OCI-LY1 (cell line): Measurements from ENCODE around the gene COX10.

Source experiments
- H2AFZ ChIP-seq: fragments of 200-600 bp; sonication (generic), shearing (Covaris generic); 2 replicates; pipeline ENCODE4 v1.6.0; 2014; ENCODE audit warnings: antibody characterized with exemption, mild to moderate bottlenecking, low read length
- H3F3A ChIP-seq: fragments of 200-600 bp; sonication (generic), shearing (Covaris generic); 2 replicates; pipeline ENCODE4 v1.6.0; 2014; ENCODE audit warnings: mild to moderate bottlenecking, antibody characterized with exemption, low read length, moderate library complexity; ENCODE audit not compliant: insufficient read depth
- H3K27ac ChIP-seq: fragments of 200-600 bp; sonication (generic); 2 replicates; pipeline ENCODE4 v1.5.1; 2014; ENCODE audit warnings: low read length, mixed run types, mild to moderate bottlenecking, low read depth; ENCODE audit not compliant: poor library complexity, severe bottlenecking
- H3K27me3 ChIP-seq: fragments of 200-600 bp; sonication (generic); 2 replicates; pipeline ENCODE4 v1.6.0; 2014; ENCODE audit warnings: antibody characterized with exemption, mild to moderate bottlenecking, low read length, moderate library complexity; ENCODE audit not compliant: insufficient read depth
- H3K36me3 ChIP-seq: fragments of 200-600 bp; sonication (generic); 2 replicates; pipeline ENCODE4 v1.6.1; 2014; ENCODE audit warnings: mild to moderate bottlenecking, antibody characterized with exemption, low read length, moderate library complexity, mixed read lengths; ENCODE audit not compliant: insufficient read depth
- H3K4me1 ChIP-seq: fragments of 200-600 bp; sonication (generic); 2 replicates; pipeline ENCODE4 v1.5.1; 2014; ENCODE audit warnings: mild to moderate bottlenecking, low read length, moderate library complexity; ENCODE audit not compliant: insufficient read depth, severe bottlenecking
- H3K4me2 ChIP-seq: fragments of 200-600 bp; sonication (generic), shearing (Covaris generic); 2 replicates; pipeline ENCODE4 v1.6.1; 2014; ENCODE audit warnings: low read length
- H3K4me3 ChIP-seq: fragments of 200-600 bp; sonication (generic); 2 replicates; pipeline ENCODE4 v1.5.1; 2014; ENCODE audit warnings: low read length, low read depth, mild to moderate bottlenecking, mixed read lengths; ENCODE audit not compliant: poor library complexity, severe bottlenecking
- H3K79me2 ChIP-seq: fragments of 200-600 bp; shearing (Covaris generic); 2 replicates; pipeline ENCODE4 v1.6.1; 2016; ENCODE audit warnings: mixed run types, low read length, mixed read lengths; ENCODE audit not compliant: insufficient read depth
- H3K9ac ChIP-seq: fragments of 200-600 bp; sonication (generic), shearing (Covaris generic); 2 replicates; pipeline ENCODE4 v1.6.1; 2014; ENCODE audit warnings: mild to moderate bottlenecking, low read length, mixed read lengths
- H3K9me2 ChIP-seq: fragments of 200-600 bp; sonication (generic), shearing (Covaris generic); 2 replicates; pipeline ENCODE4 v1.6.1; 2014; ENCODE audit warnings: low read depth, mild to moderate bottlenecking, low read length, mixed read lengths
- H3K9me3 ChIP-seq: fragments of 200-600 bp; shearing (Covaris generic); 2 replicates; pipeline ENCODE4 v1.6.1; 2014; ENCODE audit warnings: low read length, mixed read lengths
- H4K20me1 ChIP-seq: fragments of 200-600 bp; sonication (generic), shearing (Covaris generic); 2 replicates; pipeline ENCODE4 v1.6.0; 2016; ENCODE audit warnings: mild to moderate bottlenecking, low read length; ENCODE audit not compliant: insufficient read depth
- CTCF ChIP-seq: fragments of 200-600 bp; sonication (generic), shearing (Covaris generic); IDR thresholded peaks from 2 replicates; pipeline ENCODE4 v1.5.1; 2017; ENCODE audit warnings: mild to moderate bottlenecking, antibody characterized with exemption, low read length, moderate library complexity, mixed read lengths
- EZH2 ChIP-seq: fragments of 200-600 bp; sonication (generic), shearing (Covaris generic); IDR thresholded peaks from 2 replicates; pipeline ENCODE4 v1.8.0; 2017; ENCODE audit warnings: borderline replicate concordance, mixed run types, mild to moderate bottlenecking, antibody characterized with exemption, low read length, moderate library complexity, mixed read lengths

COX10 gene

DNA sequence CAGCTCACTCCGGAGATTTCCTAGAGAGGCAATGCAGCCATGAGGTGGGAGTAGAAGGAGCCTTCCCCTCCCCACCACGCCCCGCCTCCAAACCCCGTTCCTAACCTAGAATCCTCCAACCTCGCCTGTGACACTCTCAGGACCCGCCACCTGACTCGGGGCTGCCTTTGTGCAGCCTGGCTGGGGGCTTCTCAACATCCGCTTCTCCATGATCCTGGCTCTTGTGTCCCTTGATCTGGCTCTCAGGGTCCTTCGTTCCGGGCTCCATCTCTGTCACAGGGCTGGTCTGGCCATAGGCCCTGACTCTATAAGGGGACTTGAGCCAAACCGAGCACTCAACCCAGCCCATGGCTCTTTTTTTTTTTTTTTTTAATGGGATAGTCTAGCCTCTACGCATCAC, 143.1 kb downstream of the COX10 start:
- no peak overlapping the region for H3K9ac ChIP-seq
- H3K79me2 ChIP-seq, result no peaks in the 10 kb centered on the region
- H3K4me1 ChIP-seq, result no peaks in the 10 kb centered on the region
- H3K9me2 ChIP-seq, result no peaks in the 10 kb centered on the region
- H3K27ac ChIP-seq, result no peak overlapping the region
- H2AFZ ChIP-seq, result no peak overlapping the region
- no peak overlapping the region for H3K4me2 ChIP-seq
- H3K27me3 ChIP-seq, result no peaks in the 10 kb centered on the region
- H3K36me3 ChIP-seq, result peaks cover 11% of the 10 kb centered on the region
- no peaks in the 10 kb centered on the region for H3F3A ChIP-seq
- no peak overlapping the region for H3K4me3 ChIP-seq
- no peak for TF ChIP-seq CTCF
- TF ChIP-seq EZH2, result no peak
- no peaks in the 10 kb centered on the region for H4K20me1 ChIP-seq
- H3K9me3 ChIP-seq, result no peaks in the 10 kb centered on the region

DNA sequence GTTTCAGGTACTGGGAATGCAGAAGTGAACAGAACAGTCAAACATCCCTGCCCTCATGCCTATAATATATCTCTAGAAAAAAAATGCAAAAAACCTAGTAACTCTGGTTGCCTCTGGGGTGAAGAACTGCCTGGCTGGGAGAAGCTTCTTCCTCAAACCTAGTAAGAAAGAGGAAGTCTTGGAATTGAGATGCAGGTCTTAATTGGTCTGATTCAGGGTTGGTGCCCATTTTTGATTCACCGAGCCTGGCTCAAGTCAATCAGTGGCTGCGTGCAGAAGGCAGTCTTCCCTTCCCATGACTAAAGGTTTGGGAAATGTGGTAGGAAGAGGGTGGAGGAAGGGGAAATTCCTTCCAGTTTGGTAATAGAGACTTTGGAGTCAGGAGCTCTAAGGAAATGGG, 145.0 kb downstream of the COX10 start:
- H3F3A ChIP-seq, result no peaks in the 10 kb centered on the region
- no peaks in the 10 kb centered on the region for H3K27me3 ChIP-seq
- no peak overlapping the region for H3K4me2 ChIP-seq
- no peak overlapping the region for H3K27ac ChIP-seq
- H3K9ac ChIP-seq, result no peak overlapping the region
- no peaks in the 10 kb centered on the region for H3K79me2 ChIP-seq
- H4K20me1 ChIP-seq, result no peaks in the 10 kb centered on the region
- H3K4me1 ChIP-seq, result no peaks in the 10 kb centered on the region
- TF ChIP-seq CTCF (no peak), EZH2 (no peak)
- no peak overlapping the region for H3K4me3 ChIP-seq
- H3K36me3 ChIP-seq, result peaks cover 8% of the 10 kb centered on the region
- H3K9me2 ChIP-seq, result no peaks in the 10 kb centered on the region
- no peaks in the 10 kb centered on the region for H3K9me3 ChIP-seq
- no peak overlapping the region for H2AFZ ChIP-seq

GRCh38 chr17:14222611-14223010, 153.3 kb downstream of the COX10 start:
- Histone ChIP-seq H3K27me3 (no peaks in the 10 kb centered on the region), H3K79me2 (no peaks in the 10 kb centered on the region), H3K27ac (no peak overlapping the region), H3K9me3 (no peaks in the 10 kb centered on the region), H3K9me2 (no peaks in the 10 kb centered on the region), H4K20me1 (no peaks in the 10 kb centered on the region), H3K9ac (no peak overlapping the region), H3F3A (no peaks in the 10 kb centered on the region), H2AFZ (no peak overlapping the region), H3K4me3 (no peak overlapping the region), H3K36me3 (no peaks in the 10 kb centered on the region), H3K4me1 (no peaks in the 10 kb centered on the region), H3K4me2 (no peak overlapping the region)
- TF ChIP-seq EZH2 (no peak), CTCF (no peak)
